ENCODE measurements around the gene PPM1E. TPM values are rescaled to one million over a fixed set of nuclear protein-coding genes. Genes with fewer than 3 reads are reported as not detected.

PPM1E gene
- total and polyA plus RNA-seq, 2 of the 8 experiments (the other 6 are each of a cell fraction or from before 2014, with no cell fraction given), result 5.0 to 10.4 TPM

DNA sequence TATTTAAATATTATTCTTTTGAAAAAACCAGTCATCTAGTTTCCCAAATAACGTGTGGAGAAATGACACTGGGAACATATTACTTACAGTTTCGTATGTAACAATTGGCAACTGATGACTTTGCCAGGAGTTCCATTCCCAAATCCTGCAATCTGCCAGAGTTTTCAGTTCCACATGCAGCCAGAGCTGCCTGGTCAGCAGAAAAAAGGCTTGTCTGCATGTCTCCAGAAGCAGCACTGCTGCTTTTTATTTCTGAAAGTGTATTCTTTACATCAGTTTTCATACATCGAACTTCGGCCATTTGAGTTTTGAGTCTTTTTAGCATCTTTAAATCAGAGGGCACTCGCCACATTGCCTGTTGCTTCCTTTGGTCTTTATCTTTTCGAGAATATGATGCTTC, 272.7 kb downstream of the PPM1E start:
- Histone ChIP-seq H3K9ac (replicated peaks in 1 of 4; ENCODE audit: extremely low read depth in 1 of 4, low read depth in 3 of 4, low read length in 3 of 4) (no peak overlapping the region), H3K23me2 (ENCODE audit: low read depth, low read length) (no peaks in the 10 kb centered on the region), H3K23ac (ENCODE audit: insufficient read length) (no peak overlapping the region), H3K79me2 (ENCODE audit: control insufficient read depth in 1 of 2, insufficient read depth in 2 of 2, low read length in 2 of 2) (no peaks in the 10 kb centered on the region), H2AK5ac (ENCODE audit: low read depth, low read length) (no peak overlapping the region), H2BK12ac (ENCODE audit: low read depth, low read length) (no peak overlapping the region), H2BK15ac (ENCODE audit: low read length) (no peak overlapping the region), H3K4me1 (replicated peaks in 1 of 4; ENCODE audit: control insufficient read depth in 3 of 4, insufficient read depth in 4 of 4, low read length in 3 of 4) (no peaks in the 10 kb centered on the region), H3K79me1 (ENCODE audit: low read depth, low read length) (no peaks in the 10 kb centered on the region; the same call in 1 of the 2 replicates), H4K5ac (ENCODE audit: insufficient read length, low read depth, low read length) (no peak overlapping the region), H3K27ac (ENCODE audit: low read depth, low read length) (no peak overlapping the region), H3K4ac (replicated peaks; ENCODE audit: insufficient read length, low read depth, low read length) (no peak overlapping the region), H3K14ac (ENCODE audit: insufficient read length) (no peak overlapping the region), H3K36me3 (ENCODE audit: control insufficient read depth in 2 of 4, insufficient read depth in 4 of 4, low read length in 3 of 4) (peaks cover 3 to 18% (median 9%) of the 10 kb centered on the region in 4 experiments; a peak in 6 of 8 replicates), H4K20me1 (replicated peaks in 1 of 2; ENCODE audit: control insufficient read depth in 1 of 2, insufficient read depth in 2 of 2, low read length in 2 of 2) (no peaks in the 10 kb centered on the region), H4K8ac (ENCODE audit: extremely low read depth, insufficient read depth, low read length) (no peak overlapping the region), H3K27me3 (replicated peaks in 1 of 4; ENCODE audit: control insufficient read depth in 3 of 4, extremely low read depth in 1 of 4, insufficient read depth in 3 of 4, low read length in 3 of 4) (no peaks in the 10 kb centered on the region), H2BK20ac (ENCODE audit: low read length) (no peak overlapping the region), H3K18ac (ENCODE audit: extremely low read depth, low read length) (no peak overlapping the region), H4K91ac (replicated peaks; ENCODE audit: insufficient read length, low read length) (no peak overlapping the region), H3K4me3 (ENCODE audit: extremely low read depth in 1 of 4, insufficient read depth in 2 of 4, low read depth in 3 of 4, low read length in 4 of 4) (no peak overlapping the region), H2BK5ac (ENCODE audit: low read depth, low read length) (no peak overlapping the region), H3K9me3 (ENCODE audit: insufficient read depth in 2 of 2, low read depth in 1 of 2, low read length in 1 of 2) (no peaks in the 10 kb centered on the region), H3K56ac (replicated peaks; ENCODE audit: insufficient read length, low read depth, low read length) (no peak overlapping the region), H3K4me2 (ENCODE audit: insufficient read depth in 1 of 2, low read depth in 2 of 2, low read length in 2 of 2) (no peak overlapping the region), H2AFZ (ENCODE audit: low read length) (no peak overlapping the region), H2BK120ac (replicated peaks; ENCODE audit: low read depth, low read length) (no peak overlapping the region)
- ChIA-PET POLR2A (ENCODE audit: partially characterized antibody) (no interaction called here), CTCF (ENCODE audit: partially characterized antibody) (no interaction called here)
- WGBS, 2 experiments (ENCODE audit: extremely low coverage in 1 of 2, insufficient coverage in 1 of 2, insufficient read length in 1 of 2, insufficient replicate concordance in 2 of 2, low coverage in 1 of 2, low lambda C conversion rate in 2 of 2, missing lambda C conversion rate in 1 of 2), result 88% methylated on average over 6 of the region's 6 CpGs; no CpG with 5 or more reads in 1 of the 2 experiments
- FAIRE-seq (no peak), DNase-seq (ENCODE audit: low read depth in 1 of 2, low spot score in 2 of 2) (no peak)
- TF ChIP-seq, protein P1, sequence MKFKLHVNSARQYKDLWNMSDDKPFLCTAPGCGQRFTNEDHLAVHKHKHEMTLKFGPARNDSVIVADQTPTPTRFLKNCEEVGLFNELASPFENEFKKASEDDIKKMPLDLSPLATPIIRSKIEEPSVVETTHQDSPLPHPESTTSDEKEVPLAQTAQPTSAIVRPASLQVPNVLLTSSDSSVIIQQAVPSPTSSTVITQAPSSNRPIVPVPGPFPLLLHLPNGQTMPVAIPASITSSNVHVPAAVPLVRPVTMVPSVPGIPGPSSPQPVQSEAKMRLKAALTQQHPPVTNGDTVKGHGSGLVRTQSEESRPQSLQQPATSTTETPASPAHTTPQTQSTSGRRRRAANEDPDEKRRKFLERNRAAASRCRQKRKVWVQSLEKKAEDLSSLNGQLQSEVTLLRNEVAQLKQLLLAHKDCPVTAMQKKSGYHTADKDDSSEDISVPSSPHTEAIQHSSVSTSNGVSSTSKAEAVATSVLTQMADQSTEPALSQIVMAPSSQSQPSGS (IDR thresholded peaks at IDR 0.05; ENCODE audit: low read length), result no peak
- no peak for TF ChIP-seq TEAD4 (IDR thresholded peaks at IDR 0.05; ENCODE audit: low read depth, low read length)
- TF ChIP-seq YY1 (IDR thresholded peaks at IDR 0.05; ENCODE audit: low read depth, low read length), result no peak
- TF ChIP-seq TBP (IDR thresholded peaks at IDR 0.05; ENCODE audit: low read depth, low read length), result no peak
- no peak for TF ChIP-seq POLR2A (IDR thresholded peaks at IDR 0.05; ENCODE audit: control extremely low read depth in 1 of 2, low read depth in 2 of 2, low read length in 2 of 2)
- TF ChIP-seq ZNF274 (IDR thresholded peaks at IDR 0.05; ENCODE audit: borderline replicate concordance, extremely low read depth, low read length), result no peak
- no peak for TF ChIP-seq SP1 (IDR thresholded peaks at IDR 0.05; ENCODE audit: low read depth, low read length)
- no peak for TF ChIP-seq POU5F1 (IDR thresholded peaks at IDR 0.05; ENCODE audit: low read depth, low read length)
- no peak for TF ChIP-seq MAFK (IDR thresholded peaks at IDR 0.05; ENCODE audit: low read depth, low read length)
- TF ChIP-seq JUN (IDR thresholded peaks at IDR 0.05; ENCODE audit: low read depth, low read length), result no peak

Measured in H1 (cell line).